GM15510 (cell line): ENCODE results near the gene TCFL5.

ENCODE experiments used
- POLR2A ChIP-seq: IDR thresholded peaks from 3 replicates; pipeline ENCODE4 v1.6.1; 2011; ENCODE audit warnings: borderline replicate concordance; ENCODE audit not compliant: insufficient read length; ENCODE audit errors: extremely low read depth

Gene TCFL5

DNA sequence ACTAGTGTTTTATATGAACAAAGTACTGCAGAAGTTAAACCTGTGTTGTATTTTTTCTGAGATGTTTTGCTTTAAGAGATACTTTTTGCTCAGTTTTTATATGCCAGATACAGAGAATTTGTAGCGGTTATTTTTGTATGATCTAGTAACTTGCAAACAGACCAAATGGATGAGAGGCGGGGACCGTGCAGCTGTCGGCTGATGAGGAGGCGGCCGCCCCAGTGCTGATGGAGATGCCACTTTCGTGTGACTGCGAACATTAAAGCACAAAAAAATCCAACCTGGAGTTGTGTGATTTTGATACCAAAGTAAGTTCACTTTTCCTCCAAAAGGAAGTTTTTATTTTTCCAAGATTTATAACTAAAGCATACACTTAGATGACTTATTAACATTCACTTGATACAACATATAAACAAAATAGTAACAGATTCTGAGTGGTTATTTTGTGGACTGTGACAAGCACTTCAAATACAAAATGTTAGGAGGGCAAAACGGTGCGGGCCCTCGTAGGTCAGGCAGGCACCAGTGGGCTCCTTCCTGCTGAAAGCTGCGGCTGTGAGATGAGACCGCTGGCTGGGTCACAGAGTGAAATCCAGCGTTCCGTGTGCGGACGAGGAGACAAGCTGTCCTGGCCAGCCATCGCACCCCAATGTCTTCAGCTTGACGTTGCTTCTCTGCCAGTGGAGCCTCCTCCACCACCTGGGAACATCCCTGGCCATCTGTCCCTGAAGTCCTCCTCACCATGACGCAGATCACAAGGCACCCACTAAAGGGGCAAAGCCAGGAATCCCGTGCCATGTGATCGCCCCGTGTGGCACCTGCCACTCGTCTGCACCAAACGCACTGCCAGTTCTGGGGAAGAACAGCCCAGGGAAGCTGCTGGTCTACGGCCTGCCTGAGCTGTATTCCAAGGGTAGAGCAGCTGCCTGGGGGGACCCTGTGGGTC lies 61.0 kb downstream of the TCFL5 start:
- no peak for TF ChIP-seq POLR2A

- no peak for TF ChIP-seq POLR2A
These were observed 61.7 kb downstream of the TCFL5 start for GRCh38 chr20:62799873-62800272.

DNA sequence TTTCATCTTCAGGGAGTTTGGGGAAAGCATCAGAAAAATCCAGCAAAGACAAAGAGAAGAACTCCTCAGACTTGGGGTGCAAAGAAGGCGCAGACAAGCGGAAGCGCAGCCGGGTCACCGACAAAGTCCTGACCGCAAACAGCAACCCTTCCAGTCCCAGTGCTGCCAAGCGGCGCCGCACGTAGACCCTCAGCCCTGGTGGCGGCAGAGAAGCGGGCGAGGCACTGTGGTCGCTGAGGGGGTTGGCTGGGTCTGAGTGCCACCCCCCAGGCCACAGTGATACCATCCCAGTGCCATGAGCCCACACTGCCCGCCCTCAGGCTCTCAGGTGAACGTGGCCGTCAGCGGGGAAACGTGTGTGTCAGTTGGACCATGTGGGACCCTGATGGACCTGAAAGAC lies 62.2 kb downstream of the TCFL5 start:
- TF ChIP-seq POLR2A: no peak

DNA sequence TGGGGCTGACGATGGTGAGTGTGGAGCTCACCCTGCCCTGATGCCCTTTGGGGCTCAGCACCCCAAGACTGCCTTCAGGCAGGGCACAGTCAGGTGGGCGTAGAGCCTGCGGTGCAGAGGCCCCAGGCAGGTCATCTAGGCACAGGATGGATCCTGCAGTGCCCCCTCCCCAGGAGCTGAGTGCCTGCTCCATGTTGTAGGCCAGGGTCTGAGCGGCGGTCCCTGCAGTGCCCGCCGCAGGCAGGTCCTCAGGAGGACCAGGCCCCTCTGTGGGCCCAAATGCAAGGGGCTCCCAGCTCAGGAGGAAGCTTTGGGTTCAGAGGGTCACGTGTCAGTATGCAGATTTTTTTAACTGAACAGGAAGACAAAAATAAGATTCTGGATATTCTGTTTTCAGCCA lies 62.6 kb downstream of the TCFL5 start:
- no peak for TF ChIP-seq POLR2A

DNA sequence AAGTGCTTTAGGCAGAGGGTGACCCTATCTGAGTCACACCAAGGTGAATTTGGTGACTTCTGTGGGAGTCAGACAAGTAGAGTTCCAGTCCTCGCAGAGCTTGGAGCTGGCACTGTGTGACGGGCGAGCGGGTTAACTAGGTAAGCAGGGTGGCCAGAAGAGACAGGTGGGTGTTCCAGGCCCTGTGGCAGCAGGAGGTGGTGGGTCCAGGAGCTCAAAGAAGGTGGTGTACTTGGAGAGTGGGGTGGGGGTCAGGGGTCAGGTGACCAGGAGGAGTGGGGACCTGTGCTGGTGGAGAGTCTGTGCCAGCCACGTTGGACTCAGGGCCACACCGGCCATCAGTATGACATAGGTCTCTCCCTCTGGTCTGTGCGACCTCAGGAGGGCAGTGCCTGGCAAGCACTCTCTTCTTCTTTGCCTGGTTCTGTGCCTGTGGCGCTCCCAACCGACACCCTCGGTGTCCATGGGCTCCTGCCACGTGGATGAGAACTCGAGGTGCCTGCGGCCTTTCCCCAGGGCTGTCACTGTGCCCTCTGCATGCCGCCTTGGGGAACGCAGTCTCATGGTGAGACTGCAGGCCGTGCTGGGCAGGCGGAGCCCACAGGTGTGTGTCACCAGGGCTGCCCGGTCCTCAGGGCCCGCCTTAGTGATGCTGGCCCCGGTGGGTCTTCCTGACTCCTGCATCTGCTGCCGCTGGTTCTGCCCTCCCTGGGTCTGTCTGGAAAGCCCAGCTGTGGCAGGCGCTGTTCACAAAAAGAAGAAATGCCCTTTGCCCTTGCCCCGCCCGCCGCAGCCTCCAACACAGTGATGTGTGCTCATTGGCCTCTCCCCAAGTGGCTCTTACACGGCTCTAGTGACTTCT lies 63.7 kb downstream of the TCFL5 start:
- TF ChIP-seq POLR2A: no peak

DNA sequence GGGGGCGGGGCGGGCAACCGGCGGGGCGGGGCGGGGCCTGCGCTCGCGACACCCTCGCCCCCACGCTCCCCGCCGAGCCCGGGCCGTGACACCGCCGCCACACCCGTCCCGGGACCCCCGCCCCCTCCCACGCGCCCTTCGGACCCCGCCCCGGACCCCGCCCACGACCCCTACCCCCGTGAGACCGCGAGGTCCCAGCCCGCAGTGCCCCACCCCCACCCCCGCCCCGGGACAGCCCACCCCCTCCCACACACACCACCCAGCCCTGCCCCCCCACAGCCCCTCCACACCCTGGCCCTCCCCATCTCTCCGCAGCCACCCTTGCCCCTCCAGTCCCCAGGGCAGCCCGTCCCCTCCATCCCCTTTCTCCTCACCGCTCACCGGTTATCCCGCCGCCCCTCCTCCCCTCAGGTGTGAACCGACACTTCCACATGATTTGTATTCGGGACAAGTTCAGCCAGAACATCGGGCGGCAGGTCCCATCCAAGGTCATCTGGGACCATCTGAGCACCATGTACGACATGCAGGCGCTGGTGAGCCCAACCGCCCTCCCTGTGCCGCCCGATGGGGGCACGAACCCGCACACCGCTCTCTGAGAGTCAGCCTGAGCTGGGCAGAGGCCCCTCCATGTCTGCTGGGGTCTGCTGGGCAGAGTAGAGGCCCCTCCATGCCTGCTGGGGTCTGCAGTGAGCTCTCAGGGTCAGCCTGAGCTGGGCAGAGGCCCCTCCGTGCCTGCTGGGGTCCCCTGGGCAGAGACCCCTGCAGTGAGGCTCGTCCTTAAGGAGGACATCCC lies 64.7 kb downstream of the TCFL5 start:
- no peak for TF ChIP-seq POLR2A

GRCh38 chr20:62795023-62795761 lies 66.4 kb downstream of the TCFL5 start:
- peak; percentile 41 for TF ChIP-seq POLR2A

DNA sequence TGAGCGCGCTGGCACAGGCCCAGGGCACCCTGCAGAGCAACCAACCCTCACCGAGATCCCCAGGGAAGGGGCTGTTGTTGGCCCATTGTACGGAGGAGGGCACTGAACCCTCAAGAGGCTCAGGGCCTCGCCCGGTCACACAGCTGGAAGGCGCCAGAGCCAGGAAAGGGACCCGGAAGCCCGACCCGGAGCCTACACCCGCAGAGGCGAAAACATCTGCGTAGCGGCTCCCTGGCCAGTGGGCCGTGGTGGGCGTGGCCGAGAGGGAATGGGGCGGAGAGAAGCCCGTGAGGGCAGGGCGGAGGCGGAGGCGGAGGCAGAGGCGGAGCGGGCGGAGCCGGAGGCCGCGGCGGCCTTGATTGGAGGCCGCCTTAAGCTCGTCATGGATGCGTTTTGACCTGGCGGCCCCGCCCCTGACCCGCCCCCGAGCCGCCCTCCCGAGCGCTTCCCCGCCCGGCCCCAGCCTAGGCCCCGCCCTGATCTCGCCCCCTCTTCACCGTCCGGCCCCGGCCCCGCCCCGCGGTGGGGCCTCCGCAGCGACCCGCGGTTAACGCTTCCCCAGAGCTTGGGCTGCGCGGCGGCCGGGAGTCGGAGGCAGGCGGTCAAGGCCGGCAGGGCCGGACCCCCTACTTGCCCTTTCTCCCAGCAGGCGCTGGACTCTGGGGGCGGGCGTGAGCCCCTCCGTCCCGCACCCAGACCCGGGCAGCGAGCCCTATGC lies 67.5 kb downstream of the TCFL5 start:
- peak; percentile 74 for TF ChIP-seq POLR2A

- no peak for TF ChIP-seq POLR2A
These were observed 67.9 kb downstream of the TCFL5 start for GRCh38 chr20:62793757-62794006.

DNA sequence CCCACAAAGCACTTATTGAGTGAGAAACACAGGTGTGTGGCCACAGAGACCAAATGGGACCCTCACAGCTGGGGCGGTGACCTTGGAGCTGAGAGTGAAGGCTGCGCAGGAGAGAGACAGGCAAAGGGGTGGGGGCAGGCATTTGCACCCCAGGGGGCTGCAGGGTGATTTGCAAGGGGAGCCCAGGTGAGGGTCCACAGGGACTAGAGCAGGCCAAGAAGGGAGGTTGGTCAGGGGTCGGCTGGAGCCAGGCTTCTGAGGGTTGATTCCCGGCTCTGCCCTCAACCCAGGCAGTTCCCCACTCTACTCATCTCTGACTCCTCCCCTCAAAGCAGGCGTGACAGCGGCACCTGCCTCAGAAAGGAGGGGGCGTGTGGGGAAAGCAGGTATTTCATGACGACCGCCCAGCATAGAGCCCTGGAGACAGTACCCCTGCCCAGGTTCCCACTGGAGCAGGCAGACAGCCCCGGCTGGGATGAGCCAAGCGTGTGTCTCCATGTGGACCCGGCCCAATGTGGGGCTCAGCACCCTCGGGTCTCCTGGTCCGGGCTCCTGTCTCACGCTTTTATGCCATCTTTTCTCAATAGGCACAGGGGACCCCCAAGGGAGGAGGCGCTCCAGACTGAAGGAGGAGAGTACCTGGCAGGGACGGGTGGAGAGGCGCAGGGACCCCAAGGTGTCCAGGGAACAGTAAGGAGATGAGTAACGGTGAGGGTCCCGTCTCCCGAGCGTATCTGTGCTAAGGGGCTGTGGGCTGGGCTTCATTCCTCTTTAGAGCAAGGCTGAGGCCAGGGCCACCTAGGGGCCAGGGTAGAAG lies 68.5 kb downstream of the TCFL5 start:
- TF ChIP-seq POLR2A: no peak

DNA sequence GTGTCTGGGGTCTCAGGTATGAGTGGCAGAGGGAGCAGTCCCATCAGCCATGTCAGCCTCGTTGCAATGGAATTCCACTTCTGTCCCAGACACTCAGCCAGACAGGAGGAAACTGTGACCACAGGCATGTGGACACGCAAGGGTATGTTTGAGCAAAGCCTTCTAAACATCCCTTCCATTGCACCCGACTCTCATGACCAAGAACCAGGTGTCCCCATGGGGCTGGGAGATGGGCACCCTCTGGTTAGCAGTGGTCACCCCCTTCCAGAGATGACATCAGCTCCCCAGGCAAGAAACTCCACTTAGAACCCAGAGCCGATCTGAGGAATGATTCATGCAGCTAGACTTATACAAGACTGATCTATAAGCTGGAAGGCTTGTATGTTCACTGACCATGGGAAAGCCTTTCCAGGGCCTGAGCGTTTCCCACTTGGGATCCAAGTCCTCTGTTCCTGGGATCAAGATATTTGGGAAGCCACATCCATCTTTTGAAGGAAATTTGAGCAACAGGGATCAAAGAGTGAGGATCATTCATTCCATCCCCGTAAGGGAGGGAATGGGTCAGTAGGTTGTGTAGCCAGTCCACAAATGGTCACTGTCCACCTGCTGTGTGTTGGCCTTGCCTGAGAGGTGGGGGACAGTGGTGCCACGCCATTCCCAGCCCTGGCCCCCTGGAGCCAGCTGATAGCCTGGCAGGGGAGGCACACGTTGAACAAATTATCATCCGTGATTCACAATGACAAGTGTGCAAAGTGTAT lies 69.3 kb downstream of the TCFL5 start:
- no peak for TF ChIP-seq POLR2A
